HepG2 (cell line): ENCODE data around the gene ATP8B4. TPM values are rescaled to one million over a fixed set of nuclear protein-coding genes. Genes with fewer than 3 reads are reported as not detected.

Experiments used
- ATAC-seq: fragments of 200-7000 bp; cut with Tn5 transposase; 3 replicates; pipeline ENCODE4 v1.9.1; 2020; ENCODE audit warnings: mild to moderate bottlenecking, moderate library complexity
- BruUV-seq: library from RNA; stranded (reverse); fragments of 400-500 nt; replicated peaks from 2 replicates; lab custom pipeline; 2021; lab: Mats Ljungman, UMichigan
- CTCF ChIA-PET: fragments of 300-600 bp; formaldehyde crosslinking; extraction: SDS; loops from one replicate; lab custom pipeline; 2021; ENCODE audit warnings: low total read pairs, inconsistent platforms, low intra/inter-chr PET ratio; lab: Yijun Ruan, JAX
- POLR2A ChIA-PET: fragments of 350-600 bp; sonication (Branson Sonifier 250); formaldehyde crosslinking; loops from one replicate; lab custom pipeline; 2020; ENCODE audit warnings: antibody characterized with exemption, inconsistent platforms; lab: Yijun Ruan, JAX
- DNase-seq: peaks from one replicate; pipeline ENCODE4 v3.0.0-alpha.2; 2015; ENCODE audit warnings: low spot score
- FAIRE-seq: peaks from 3 replicates; lab custom pipeline; 2011; peaks lifted over from hg19 to GRCh38; lab: Jason Lieb, UNC
- H2AFZ ChIP-seq: one replicate; pipeline ENCODE4 v1.6.1; 2011; ENCODE audit warnings: low read length, inconsistent platforms
- H3K27ac ChIP-seq: fragments of 300-600 bp; 3 replicates; pipeline ENCODE4 v1.8.0; 2011; ENCODE audit warnings: mixed run types, mild to moderate bottlenecking, mixed read lengths, low read length, inconsistent platforms; ENCODE audit not compliant: insufficient read depth; ENCODE audit errors: extremely low read length
- H3K27me3 ChIP-seq, 2 experiments: fragments of 200-600 bp in 1 of 2; 2 replicates in 1 of 2; 3 replicates in 1 of 2; pipeline versions ENCODE4 v1.6.0 to v1.8.0; 2011; ENCODE audit warnings: low read length in 2 of 2, mild to moderate bottlenecking in 2 of 2, moderate library complexity in 2 of 2, inconsistent platforms in 1 of 2; ENCODE audit not compliant: insufficient read depth in 2 of 2, control insufficient read depth in 1 of 2
- H3K36me3 ChIP-seq, 2 experiments: fragments of 200-600 bp in 1 of 2; replicated peaks in 1 of 2; 2 replicates in 1 of 2; 3 replicates in 1 of 2; pipeline versions ENCODE4 v1.5.1 to v1.8.0; 2011; ENCODE audit warnings: low read length in 2 of 2, inconsistent platforms in 1 of 2; ENCODE audit not compliant: insufficient read depth in 2 of 2, control insufficient read depth in 1 of 2
- H3K4me1 ChIP-seq: 2 replicates; pipeline ENCODE4 v1.5.1; 2012; ENCODE audit warnings: low read length, inconsistent platforms; ENCODE audit not compliant: insufficient read depth
- H3K4me2 ChIP-seq: 2 replicates; pipeline ENCODE4 v1.6.0; 2011; ENCODE audit warnings: low read depth, low read length, inconsistent platforms
- H3K4me3 ChIP-seq, 3 experiments: fragments of 200-600 bp in 1 of 3; sonication (generic), shearing (Covaris generic) in 1 of 3; replicated peaks in 1 of 3; 2 replicates each; pipeline ENCODE4 v1.5.1; 2011 to 2016; ENCODE audit warnings: low read length in 3 of 3, inconsistent platforms in 2 of 3, low read depth in 2 of 3, mild to moderate bottlenecking in 2 of 3, control low read depth in 1 of 3, mixed read lengths in 1 of 3; ENCODE audit not compliant: insufficient read depth in 1 of 3
- H3K79me2 ChIP-seq: one replicate; pipeline ENCODE4 v1.6.1; 2011; ENCODE audit warnings: low read length, inconsistent platforms; ENCODE audit not compliant: insufficient read depth
- H3K9ac ChIP-seq: 2 replicates; pipeline ENCODE4 v1.6.0; 2011; ENCODE audit warnings: mild to moderate bottlenecking, low read depth, low read length, inconsistent platforms; ENCODE audit not compliant: insufficient read depth
- H3K9me3 ChIP-seq: 2 replicates; pipeline ENCODE4 v1.5.1; 2012; ENCODE audit warnings: mild to moderate bottlenecking, low read length
- H4K20me1 ChIP-seq: 2 replicates; pipeline ENCODE4 v1.6.0; 2011; ENCODE audit warnings: inconsistent platforms, mild to moderate bottlenecking, low read length, moderate library complexity; ENCODE audit not compliant: insufficient read depth
- HHEX ChIP-seq: IDR thresholded peaks from 2 replicates; pipeline ENCODE4 v1.6.1; 2016; ENCODE audit warnings: control low read depth
- KDM1A ChIP-seq: IDR thresholded peaks from 2 replicates; pipeline ENCODE4 v1.6.1; 2016; ENCODE audit warnings: missing compliant biosample characterization
- MIXL1 ChIP-seq: IDR thresholded peaks from 2 replicates; pipeline ENCODE4 v1.6.1; 2016
- NBN ChIP-seq: fragments of 450-650 bp; conservative IDR thresholded peaks from 2 replicates; pipeline ENCODE4 v1.6.1; 2017
- ZNF337 ChIP-seq: sonication (generic); formaldehyde crosslinking; IDR thresholded peaks from 2 replicates; pipeline ENCODE4 v1.5.1; 2020; ENCODE audit warnings: missing genetic modification reagents, low read depth, mild to moderate bottlenecking, borderline replicate concordance
- whole genome bisulfite sequencing: methylation state at CpG from one replicate; pipeline ENCODE4 v1.1.6; 2017; ENCODE audit warnings: low lambda C conversion rate; 5-methylcytosine and 5-hydroxymethylcytosine counted together
- in situ Hi-C: cut with HindIII; loops from 2 replicates; pipeline ENCODE4 v1.10.0; 2017; ENCODE audit warnings: low pct_unique_long_range_greater_than_20kb; ENCODE audit not compliant: extremely low pct_ligation_motif_present
- intact Hi-C: fragments of 100-400 bp; cut with micrococcal nuclease; formaldehyde crosslinking; loops from one replicate; pipeline ENCODE4 v1.10.0; 2022; ENCODE audit not compliant: unreplicated experiment
- polyA plus RNA-seq, 8 experiments: library from polyadenylated mRNA; depleted of rRNA in 3 of 8; stranded (reverse) in 7 of 8; unstranded in 1 of 8; fragments of >200 nt; fragmentation: Illumina TruSeq in 4 of 8; extraction: Trizol in 4 of 8; gene quantifications; 2 replicates each; pipeline versions ENCODE4 v1.2.1 to v1.2.3, GENCODE V29; 2011 to 2016; ENCODE audit warnings: low read depth in 4 of 8, missing spikeins in 1 of 8, mixed read lengths in 1 of 8; ENCODE audit not compliant: insufficient read depth in 1 of 8
- total RNA-seq, 5 experiments: library from RNA; depleted of rRNA; stranded (reverse); fragments of >200 nt; fragmentation: Illumina TruSeq; extraction: Trizol; gene quantifications; 2 replicates each; pipeline ENCODE4 v1.2.3, GENCODE V29; 2016; ENCODE audit warnings: low read depth in 1 of 5
- TF ChIP-seq, protein P1 (sequence below): sonication (generic); formaldehyde crosslinking; IDR thresholded peaks from 2 replicates; pipeline ENCODE4 v1.4.0; 2020; ENCODE audit warnings: missing genetic modification reagents
- TF ChIP-seq, protein P2 (sequence below): sonication (generic); formaldehyde crosslinking; IDR thresholded peaks from 2 replicates; pipeline ENCODE4 v1.5.0; 2020; ENCODE audit warnings: missing genetic modification reagents
- TF ChIP-seq, protein P3 (sequence below): sonication (generic); formaldehyde crosslinking; IDR thresholded peaks from 2 replicates; pipeline ENCODE4 v1.8.1; 2023; ENCODE audit warnings: mild to moderate bottlenecking, moderate library complexity, missing genetic modification reagents
- TF ChIP-seq, protein P4 (sequence below), 2 experiments: fragments of 450-650 bp in 1 of 2; sonication (generic) in 1 of 2; formaldehyde crosslinking in 1 of 2; IDR thresholded peaks; 2 replicates each; pipeline versions ENCODE4 v1.6.1 to v1.8.0; 2016 to 2022; ENCODE audit warnings: antibody characterized with exemption in 1 of 2, mild to moderate bottlenecking in 1 of 2, missing genetic modification reagents in 1 of 2
- TF ChIP-seq, protein P5 (sequence below): sonication (generic); formaldehyde crosslinking; IDR thresholded peaks from 2 replicates; pipeline ENCODE4 v1.4.0; 2020; ENCODE audit warnings: mild to moderate bottlenecking, missing genetic modification reagents

ATP8B4 gene
- total and polyA plus RNA-seq, 2 of the 13 experiments (the other 11 are each of a cell fraction or from before 2014, with no cell fraction given): 0.24 to 0.69 TPM

DNA sequence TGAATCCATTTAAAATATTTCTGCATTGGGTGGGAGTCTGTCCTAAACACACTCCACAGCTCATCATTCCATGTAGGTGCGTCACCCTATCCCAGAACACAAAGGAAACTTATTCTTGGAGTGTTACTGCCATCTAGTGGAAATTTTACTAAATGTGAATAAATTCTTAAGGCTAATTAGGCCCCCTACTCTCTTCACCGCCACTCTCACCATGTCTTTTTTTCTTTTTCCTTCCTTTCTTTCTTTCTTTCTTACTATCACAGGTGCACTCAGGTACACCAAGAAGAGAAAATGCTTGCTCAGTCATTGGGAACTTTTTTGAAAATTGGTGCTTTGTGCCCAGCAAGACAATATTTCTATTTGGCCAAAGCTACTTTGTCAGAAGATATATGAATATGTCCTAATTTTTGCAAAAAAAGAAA is 26.4 kb upstream of the ATP8B4 start:
- no TSS peak for BruUV-seq
- ChIA-PET POLR2A (interaction anchor here (1.1 kb wide), 2 partner anchors 210 to 279 kb away, joined by 3 to 5 read pairs; partner anchors contain the start of genes GABPB1 and USP8), CTCF (interaction anchor here (1.3 to 1.9 kb wide), 2 partner anchors 268 to 1284 kb away, joined by 4 to 6 read pairs; no protein-coding TSS in a partner anchor)
- H3K4me2 ChIP-seq: peak overlapping the region; percentile 60
- peak overlapping the region in 2 of 3 experiments; percentile 31 to 36; a peak in 2 of 6 replicates for H3K4me3 ChIP-seq
- 0 out of 2 replicates have a peak overlapping the region, but pooled peaks have one; percentile 9 for H3K9ac ChIP-seq
- H4K20me1 ChIP-seq: no peaks in the 10 kb centered on the region
- no peaks in the 10 kb centered on the region for H3K79me2 ChIP-seq
- peak; percentile 78 for DNase-seq
- H3K27me3 ChIP-seq: no peaks in the 10 kb centered on the region
- H3K9me3 ChIP-seq: no peaks in the 10 kb centered on the region
- in situ Hi-C loops (loop anchor here (5.0 to 10.0 kb wide), 2 partner anchors 172 to 1281 kb away; no protein-coding TSS in a partner anchor), intact Hi-C loops (loop anchor here (5.0 kb wide), 3 partner anchors 143 to 1283 kb away; no protein-coding TSS in a partner anchor)
- H2AFZ ChIP-seq: peak overlapping the region; percentile 3
- peaks cover 16% of the 10 kb centered on the region for H3K4me1 ChIP-seq
- ATAC-seq: peak; percentile 89
- no peak overlapping the region for H3K27ac ChIP-seq
- FAIRE-seq: peak; percentile 64
- no peaks in the 10 kb centered on the region for H3K36me3 ChIP-seq
- WGBS: 5% methylated on average over 2 of the region's 2 CpGs
- TF ChIP-seq, protein P1, sequence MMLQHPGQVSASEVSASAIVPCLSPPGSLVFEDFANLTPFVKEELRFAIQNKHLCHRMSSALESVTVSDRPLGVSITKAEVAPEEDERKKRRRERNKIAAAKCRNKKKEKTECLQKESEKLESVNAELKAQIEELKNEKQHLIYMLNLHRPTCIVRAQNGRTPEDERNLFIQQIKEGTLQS (CRISPR knock-in tag): peak; percentile 72
- TF ChIP-seq KDM1A (CRISPR knock-in tag): no peak
- TF ChIP-seq, protein P2, sequence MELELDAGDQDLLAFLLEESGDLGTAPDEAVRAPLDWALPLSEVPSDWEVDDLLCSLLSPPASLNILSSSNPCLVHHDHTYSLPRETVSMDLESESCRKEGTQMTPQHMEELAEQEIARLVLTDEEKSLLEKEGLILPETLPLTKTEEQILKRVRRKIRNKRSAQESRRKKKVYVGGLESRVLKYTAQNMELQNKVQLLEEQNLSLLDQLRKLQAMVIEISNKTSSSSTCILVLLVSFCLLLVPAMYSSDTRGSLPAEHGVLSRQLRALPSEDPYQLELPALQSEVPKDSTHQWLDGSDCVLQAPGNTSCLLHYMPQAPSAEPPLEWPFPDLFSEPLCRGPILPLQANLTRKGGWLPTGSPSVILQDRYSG (CRISPR knock-in tag): no peak
- TF ChIP-seq, protein P3, sequence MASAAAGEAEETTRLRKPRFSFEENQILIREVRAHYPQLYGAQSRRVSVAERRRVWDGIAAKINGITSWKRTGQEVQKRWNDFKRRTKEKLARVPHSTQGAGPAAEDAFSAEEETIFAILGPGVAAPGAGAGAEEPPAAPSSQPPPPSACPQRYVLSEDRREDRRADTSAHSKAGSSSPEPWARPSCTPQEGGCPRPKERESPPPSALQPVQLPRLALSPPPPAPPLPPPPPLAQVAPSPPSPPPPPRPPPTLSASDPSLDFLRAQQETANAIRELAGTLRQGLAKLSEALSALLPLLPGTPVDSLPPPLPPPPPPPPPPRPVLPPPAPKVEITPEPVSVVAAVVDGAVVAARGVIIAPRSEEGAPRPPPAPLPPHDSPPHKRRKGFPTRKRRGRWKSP (CRISPR knock-in tag): no peak
- TF ChIP-seq ZNF337 (CRISPR knock-in tag): no peak
- no peak for TF ChIP-seq HHEX (CRISPR knock-in tag)
- TF ChIP-seq, protein P4, sequence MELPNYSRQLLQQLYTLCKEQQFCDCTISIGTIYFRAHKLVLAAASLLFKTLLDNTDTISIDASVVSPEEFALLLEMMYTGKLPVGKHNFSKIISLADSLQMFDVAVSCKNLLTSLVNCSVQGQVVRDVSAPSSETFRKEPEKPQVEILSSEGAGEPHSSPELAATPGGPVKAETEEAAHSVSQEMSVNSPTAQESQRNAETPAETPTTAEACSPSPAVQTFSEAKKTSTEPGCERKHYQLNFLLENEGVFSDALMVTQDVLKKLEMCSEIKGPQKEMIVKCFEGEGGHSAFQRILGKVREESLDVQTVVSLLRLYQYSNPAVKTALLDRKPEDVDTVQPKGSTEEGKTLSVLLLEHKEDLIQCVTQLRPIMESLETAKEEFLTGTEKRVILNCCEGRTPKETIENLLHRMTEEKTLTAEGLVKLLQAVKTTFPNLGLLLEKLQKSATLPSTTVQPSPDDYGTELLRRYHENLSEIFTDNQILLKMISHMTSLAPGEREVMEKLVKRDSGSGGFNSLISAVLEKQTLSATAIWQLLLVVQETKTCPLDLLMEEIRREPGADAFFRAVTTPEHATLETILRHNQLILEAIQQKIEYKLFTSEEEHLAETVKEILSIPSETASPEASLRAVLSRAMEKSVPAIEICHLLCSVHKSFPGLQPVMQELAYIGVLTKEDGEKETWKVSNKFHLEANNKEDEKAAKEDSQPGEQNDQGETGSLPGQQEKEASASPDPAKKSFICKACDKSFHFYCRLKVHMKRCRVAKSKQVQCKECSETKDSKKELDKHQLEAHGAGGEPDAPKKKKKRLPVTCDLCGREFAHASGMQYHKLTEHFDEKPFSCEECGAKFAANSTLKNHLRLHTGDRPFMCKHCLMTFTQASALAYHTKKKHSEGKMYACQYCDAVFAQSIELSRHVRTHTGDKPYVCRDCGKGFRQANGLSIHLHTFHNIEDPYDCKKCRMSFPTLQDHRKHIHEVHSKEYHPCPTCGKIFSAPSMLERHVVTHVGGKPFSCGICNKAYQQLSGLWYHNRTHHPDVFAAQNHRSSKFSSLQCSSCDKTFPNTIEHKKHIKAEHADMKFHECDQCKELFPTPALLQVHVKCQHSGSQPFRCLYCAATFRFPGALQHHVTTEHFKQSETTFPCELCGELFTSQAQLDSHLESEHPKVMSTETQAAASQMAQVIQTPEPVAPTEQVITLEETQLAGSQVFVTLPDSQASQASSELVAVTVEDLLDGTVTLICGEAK (IDR thresholded peaks at IDR 0.05): no peak
- TF ChIP-seq, protein P4 (CRISPR knock-in tag; IDR thresholded peaks at IDR 0.05): no peak
- TF ChIP-seq NBN: no peak
- TF ChIP-seq, protein P5, sequence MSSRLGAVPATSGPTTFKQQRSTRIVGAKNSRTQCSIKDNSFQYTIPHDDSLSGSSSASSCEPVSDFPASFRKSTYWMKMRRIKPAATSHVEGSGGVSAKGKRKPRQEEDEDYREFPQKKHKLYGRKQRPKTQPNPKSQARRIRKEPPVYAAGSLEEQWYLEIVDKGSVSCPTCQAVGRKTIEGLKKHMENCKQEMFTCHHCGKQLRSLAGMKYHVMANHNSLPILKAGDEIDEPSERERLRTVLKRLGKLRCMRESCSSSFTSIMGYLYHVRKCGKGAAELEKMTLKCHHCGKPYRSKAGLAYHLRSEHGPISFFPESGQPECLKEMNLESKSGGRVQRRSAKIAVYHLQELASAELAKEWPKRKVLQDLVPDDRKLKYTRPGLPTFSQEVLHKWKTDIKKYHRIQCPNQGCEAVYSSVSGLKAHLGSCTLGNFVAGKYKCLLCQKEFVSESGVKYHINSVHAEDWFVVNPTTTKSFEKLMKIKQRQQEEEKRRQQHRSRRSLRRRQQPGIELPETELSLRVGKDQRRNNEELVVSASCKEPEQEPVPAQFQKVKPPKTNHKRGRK (CRISPR knock-in tag): no peak
- peak; percentile 54; the same call in 1 of the 2 replicates for TF ChIP-seq MIXL1 (CRISPR knock-in tag)
